CD4-positive, alpha-beta T cell (primary cell): ENCODE results near the gene ANKS1B. TPM values are rescaled to one million over a fixed set of nuclear protein-coding genes. Genes with fewer than 3 reads are reported as not detected.

ENCODE experiments used
- ATAC-seq: fragments of 200-7000 bp; cut with Tn5 transposase; one replicate; pipeline ENCODE4 v1.10.0; 2022; ENCODE audit warnings: mild to moderate bottlenecking; ENCODE audit not compliant: poor library complexity
- CTCF ChIA-PET: fragments of 350-600 bp; sonication (Branson Sonifier 250); formaldehyde crosslinking; loops from one replicate; lab custom pipeline; 2021; ENCODE audit warnings: antibody characterized with exemption, inconsistent platforms; lab: Charles Lee
- POLR2A ChIA-PET: fragments of 350-600 bp; sonication (Branson Sonifier 250); formaldehyde crosslinking; loops from one replicate; lab custom pipeline; 2021; ENCODE audit warnings: antibody characterized with exemption, inconsistent platforms; lab: Charles Lee
- DNase-seq, 14 experiments: peaks; one replicate each; pipeline ENCODE4 v3.0.0-alpha.2; 2013 to 2020; ENCODE audit warnings: mixed read lengths in 2 of 14
- H3K27ac ChIP-seq, 2 donors: one replicate each; pipeline versions ENCODE4 v1.5.1 to v1.7.0; 2013; ENCODE audit warnings: low read length in 2 of 2, low read depth in 1 of 2, mild to moderate bottlenecking in 1 of 2
- H3K27me3 ChIP-seq, 2 experiments: 1 replicate in 1 of 2; 2 replicates in 1 of 2; pipeline versions ENCODE4 v1.6.1 to v1.7.0; 2013; ENCODE audit warnings: low read length in 2 of 2, control low read depth in 1 of 2, mild to moderate bottlenecking in 1 of 2, moderate library complexity in 1 of 2; ENCODE audit not compliant: insufficient read depth in 2 of 2, control insufficient read depth in 1 of 2
- H3K36me3 ChIP-seq: one replicate; pipeline ENCODE4 v1.6.1; 2013; ENCODE audit warnings: low read length, control low read depth; ENCODE audit not compliant: insufficient read depth
- H3K4me1 ChIP-seq: one replicate; pipeline ENCODE4 v1.6.1; 2013; ENCODE audit warnings: low read length, control low read depth; ENCODE audit not compliant: insufficient read depth
- H3K4me3 ChIP-seq: one replicate; pipeline ENCODE4 v1.5.1; 2013; ENCODE audit warnings: mild to moderate bottlenecking, low read length, moderate library complexity
- H3K9me3 ChIP-seq, 2 experiments: 1 replicate in 1 of 2; 2 replicates in 1 of 2; pipeline versions ENCODE4 v1.6.1 to v1.7.0; 2013; ENCODE audit warnings: low read length in 2 of 2, mild to moderate bottlenecking in 2 of 2, control low read depth in 1 of 2, moderate library complexity in 1 of 2; ENCODE audit not compliant: control insufficient read depth in 1 of 2, insufficient read depth in 1 of 2
- H3K27ac Mint-ChIP-seq: one replicate; pipeline ENCODE4 v1.8.0; 2020; ENCODE audit warnings: mixed read lengths
- H3K27me3 Mint-ChIP-seq: one replicate; pipeline ENCODE4 v1.8.0; 2021; ENCODE audit warnings: mixed read lengths
- H3K36me3 Mint-ChIP-seq: one replicate; pipeline ENCODE4 v1.8.0; 2021; ENCODE audit warnings: low read depth, mixed read lengths
- H3K4me1 Mint-ChIP-seq: one replicate; pipeline ENCODE4 v1.8.0; 2021; ENCODE audit warnings: low read depth, mixed read lengths
- H3K4me3 Mint-ChIP-seq: one replicate; pipeline ENCODE4 v1.8.0; 2020; ENCODE audit warnings: mild to moderate bottlenecking, mixed read lengths
- H3K9me3 Mint-ChIP-seq: one replicate; pipeline ENCODE4 v1.8.0; 2020; ENCODE audit warnings: mixed read lengths
- intact Hi-C, 2 experiments: fragments of 100-400 bp; cut with DNase I in 1 of 2; cut with micrococcal nuclease in 1 of 2; formaldehyde crosslinking; loops; one replicate each; pipeline versions ENCODE4 v1.15.1 to v1.9.0; 2023 to 2025; cut with DNase I, micrococcal nuclease
- total RNA-seq, 174 experiments: library from RNA in 2 of 174; stranded (reverse) in 2 of 174; gene quantifications; one replicate each; pipeline ENCODE4 v1.2.3 and lab custom pipeline; 2021 to 2026
- TF ChIP-seq, protein P1 (sequence below): fragments of 200-600 bp; IDR thresholded peaks from one replicate; pipeline ENCODE4 v1.8.0; 2022; ENCODE audit warnings: antibody characterized with exemption, mild to moderate bottlenecking

The ANKS1B gene
- total RNA-seq, 2 experiments from 2014 or later = 0.16 to 1.1 TPM

- intact Hi-C loops = no loop called here
- no peak overlapping the region for H3K27ac Mint-ChIP-seq
- H3K4me3 ChIP-seq = no peak overlapping the region
Measured at GRCh38 chr12:99029511-99030271, 955.0 kb downstream of the ANKS1B start.

GRCh38 chr12:99027461-99027860 lies 957.3 kb downstream of the ANKS1B start:
- CTCF ChIA-PET = no interaction called here
- no peaks in the 10 kb centered on the region for H3K9me3 Mint-ChIP-seq
- no peak for ATAC-seq
- DNase-seq = no peak
- H3K27me3 ChIP-seq = peaks cover 0 to 8% of the 10 kb centered on the region in 2 experiments
- H3K27ac ChIP-seq = no peak overlapping the region
- no peaks in the 10 kb centered on the region for H3K4me1 Mint-ChIP-seq
- no peaks in the 10 kb centered on the region for H3K36me3 ChIP-seq
- no peaks in the 10 kb centered on the region for H3K4me1 ChIP-seq
- peaks cover 25% of the 10 kb centered on the region for H3K27me3 Mint-ChIP-seq
- POLR2A ChIA-PET = no interaction called here
- no peaks in the 10 kb centered on the region for H3K36me3 Mint-ChIP-seq
- H3K9me3 ChIP-seq = peaks cover 0 to 3% of the 10 kb centered on the region in 2 experiments
- H3K27ac Mint-ChIP-seq = no peak overlapping the region
- intact Hi-C loops = no loop called here
- no peak overlapping the region for H3K4me3 ChIP-seq
- TF ChIP-seq, protein P1, sequence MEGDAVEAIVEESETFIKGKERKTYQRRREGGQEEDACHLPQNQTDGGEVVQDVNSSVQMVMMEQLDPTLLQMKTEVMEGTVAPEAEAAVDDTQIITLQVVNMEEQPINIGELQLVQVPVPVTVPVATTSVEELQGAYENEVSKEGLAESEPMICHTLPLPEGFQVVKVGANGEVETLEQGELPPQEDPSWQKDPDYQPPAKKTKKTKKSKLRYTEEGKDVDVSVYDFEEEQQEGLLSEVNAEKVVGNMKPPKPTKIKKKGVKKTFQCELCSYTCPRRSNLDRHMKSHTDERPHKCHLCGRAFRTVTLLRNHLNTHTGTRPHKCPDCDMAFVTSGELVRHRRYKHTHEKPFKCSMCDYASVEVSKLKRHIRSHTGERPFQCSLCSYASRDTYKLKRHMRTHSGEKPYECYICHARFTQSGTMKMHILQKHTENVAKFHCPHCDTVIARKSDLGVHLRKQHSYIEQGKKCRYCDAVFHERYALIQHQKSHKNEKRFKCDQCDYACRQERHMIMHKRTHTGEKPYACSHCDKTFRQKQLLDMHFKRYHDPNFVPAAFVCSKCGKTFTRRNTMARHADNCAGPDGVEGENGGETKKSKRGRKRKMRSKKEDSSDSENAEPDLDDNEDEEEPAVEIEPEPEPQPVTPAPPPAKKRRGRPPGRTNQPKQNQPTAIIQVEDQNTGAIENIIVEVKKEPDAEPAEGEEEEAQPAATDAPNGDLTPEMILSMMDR = no peak
- no peak overlapping the region for H3K4me3 Mint-ChIP-seq

More at GRCh38 chr12:99029511-99030271, 955.0 kb downstream of the ANKS1B start:
- Mint-ChIP-seq H3K36me3 (no peaks in the 10 kb centered on the region), H3K9me3 (no peaks in the 10 kb centered on the region), H3K4me3 (no peak overlapping the region), H3K4me1 (no peaks in the 10 kb centered on the region), H3K27me3 (peaks cover 24% of the 10 kb centered on the region)
- no peak overlapping the region for H3K27ac ChIP-seq
- ChIA-PET POLR2A (no interaction called here), CTCF (no interaction called here)
- no peak for DNase-seq
- TF ChIP-seq, protein P1 = no peak
- no peaks in the 10 kb centered on the region for H3K4me1 ChIP-seq
- H3K9me3 ChIP-seq = peaks cover 0 to 3% of the 10 kb centered on the region in 2 experiments
- no peaks in the 10 kb centered on the region for H3K36me3 ChIP-seq
- H3K27me3 ChIP-seq = peaks cover 0 to 2% of the 10 kb centered on the region in 2 experiments
- no peak for ATAC-seq

- Histone ChIP-seq H3K4me1 (no peaks in the 10 kb centered on the region), H3K27ac (no peak overlapping the region), H3K9me3 (peaks cover 0 to 3% of the 10 kb centered on the region in 2 experiments), H3K4me3 (no peak overlapping the region), H3K27me3 (peaks cover 0 to 8% of the 10 kb centered on the region in 2 experiments), H3K36me3 (no peaks in the 10 kb centered on the region)
- Mint-ChIP-seq H3K27ac (no peak overlapping the region), H3K4me1 (no peaks in the 10 kb centered on the region), H3K4me3 (no peak overlapping the region), H3K27me3 (peaks cover 21% of the 10 kb centered on the region), H3K36me3 (no peaks in the 10 kb centered on the region), H3K9me3 (no peaks in the 10 kb centered on the region)
- DNase-seq = no peak
- TF ChIP-seq, protein P1 = no peak
- POLR2A ChIA-PET = no interaction called here
- intact Hi-C loops = no loop called here
- CTCF ChIA-PET = no interaction called here
- ATAC-seq = no peak
Measured at GRCh38 chr12:99027055-99027393, 957.7 kb downstream of the ANKS1B start.
